Testis (tissue), 3 donors: Measurements from ENCODE around the gene ABHD6. TPM values are rescaled to one million over a fixed set of nuclear protein-coding genes. Genes with fewer than 3 reads are reported as not detected.
"Not testable (repeated sequence)": the region's sequence is repeated elsewhere in the genome, so short reads cannot be mapped to it uniquely, and the experiment has no call there.

Source experiments
- DNase-seq: peaks from one replicate; pipeline ENCODE4 v3.0.0-alpha.2; 2019
- H3K27ac ChIP-seq, 2 donors: fragments of 200-600 bp; sonication (generic); one replicate each; pipeline ENCODE4 v1.5.1; 2019
- H3K27me3 ChIP-seq: fragments of 200-600 bp; sonication (generic); one replicate; pipeline ENCODE4 v1.5.1; 2019
- H3K36me3 ChIP-seq: fragments of 200-600 bp; sonication (generic); one replicate; pipeline ENCODE4 v1.5.1; 2017; ENCODE audit warnings: low read depth; ENCODE audit errors: missing control alignments
- H3K4me1 ChIP-seq: fragments of 200-600 bp; sonication (generic); one replicate; pipeline ENCODE4 v1.5.1; 2019
- H3K4me3 ChIP-seq, 2 donors: fragments of 200-600 bp; sonication (generic); one replicate each; pipeline ENCODE4 v1.5.1; 2017 to 2019
- H3K9me3 ChIP-seq: fragments of 200-600 bp; sonication (generic); one replicate; pipeline ENCODE4 v1.5.1; 2017
- POLR2A ChIP-seq: fragments of 450-650 bp; IDR thresholded peaks from one replicate; pipeline ENCODE4 v1.6.1; 2017; ENCODE audit warnings: antibody characterized with exemption, mild to moderate bottlenecking, moderate library complexity
- WGBS, 2 donors: methylation state at CpG; one replicate each; pipeline ENCODE4 v1.1.5; 2018; 5-methylcytosine and 5-hydroxymethylcytosine counted together
- intact Hi-C: fragments of 100-400 bp; cut with DNase I; formaldehyde crosslinking; loops from one replicate; pipeline ENCODE4 v1.15.1; 2023; ENCODE audit warnings: low total_unique reads
- polyA plus RNA-seq: library from polyadenylated mRNA; stranded (reverse); fragments of 350-450 nt; fragmentation: Illumina TruSeq; extraction: RNeasy Lipid Tissue Mini Kit (QIAGEN cat#74804); gene quantifications from one replicate; pipeline ENCODE4 v1.2.3, GENCODE V29; 2014; ENCODE audit warnings: low read depth, low replicate concordance; ENCODE audit not compliant: insufficient read depth
- total RNA-seq, 2 donors: library from RNA; depleted of rRNA; stranded (reverse); fragments of >200 nt; gene quantifications; one replicate each; pipeline ENCODE4 v1.2.3, GENCODE V29; 2016
- TF ChIP-seq, protein P1 (sequence below), 3 experiments: fragments of 450-650 bp in 2 of 3; fragments of 200-600 bp in 1 of 3; sonication (generic) in 1 of 3; IDR thresholded peaks; one replicate each; pipeline ENCODE4 v1.5.1; 2016 to 2019; ENCODE audit warnings: antibody characterized with exemption in 3 of 3, mild to moderate bottlenecking in 2 of 3, moderate library complexity in 1 of 3

ABHD6 gene
- total and polyA plus RNA-seq, 3 donors from 2014 or later, result 11.7 to 17.8 (median 12.1) TPM

GRCh38 chr3:58237941-58238681 is 519 bp downstream of the ABHD6 start:
- DNase-seq, result peak; percentile 72
- H3K4me3 ChIP-seq, result peak overlapping the region; percentile 77 to 88
- peaks cover 14% of the 10 kb centered on the region for H3K4me1 ChIP-seq
- no peaks in the 10 kb centered on the region for H3K36me3 ChIP-seq
- WGBS, 2 donors, result 0 to 1% methylated on average over 35 to 53 of the region's 53 CpGs
- peak overlapping the region; percentile 82 to 87 for H3K27ac ChIP-seq
- TF ChIP-seq POLR2A, result no peak
- TF ChIP-seq, protein P1, sequence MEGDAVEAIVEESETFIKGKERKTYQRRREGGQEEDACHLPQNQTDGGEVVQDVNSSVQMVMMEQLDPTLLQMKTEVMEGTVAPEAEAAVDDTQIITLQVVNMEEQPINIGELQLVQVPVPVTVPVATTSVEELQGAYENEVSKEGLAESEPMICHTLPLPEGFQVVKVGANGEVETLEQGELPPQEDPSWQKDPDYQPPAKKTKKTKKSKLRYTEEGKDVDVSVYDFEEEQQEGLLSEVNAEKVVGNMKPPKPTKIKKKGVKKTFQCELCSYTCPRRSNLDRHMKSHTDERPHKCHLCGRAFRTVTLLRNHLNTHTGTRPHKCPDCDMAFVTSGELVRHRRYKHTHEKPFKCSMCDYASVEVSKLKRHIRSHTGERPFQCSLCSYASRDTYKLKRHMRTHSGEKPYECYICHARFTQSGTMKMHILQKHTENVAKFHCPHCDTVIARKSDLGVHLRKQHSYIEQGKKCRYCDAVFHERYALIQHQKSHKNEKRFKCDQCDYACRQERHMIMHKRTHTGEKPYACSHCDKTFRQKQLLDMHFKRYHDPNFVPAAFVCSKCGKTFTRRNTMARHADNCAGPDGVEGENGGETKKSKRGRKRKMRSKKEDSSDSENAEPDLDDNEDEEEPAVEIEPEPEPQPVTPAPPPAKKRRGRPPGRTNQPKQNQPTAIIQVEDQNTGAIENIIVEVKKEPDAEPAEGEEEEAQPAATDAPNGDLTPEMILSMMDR (IDR thresholded peaks at IDR 0.05), result no peak
- no peaks in the 10 kb centered on the region for H3K9me3 ChIP-seq
- H3K27me3 ChIP-seq, result no peaks in the 10 kb centered on the region
- intact Hi-C loops, result loop anchor here (10.0 kb wide), 1 partner anchor 57 kb away; no protein-coding TSS in a partner anchor

GRCh38 chr3:58238830-58239229 is 1.2 kb downstream of the ABHD6 start:
- DNase-seq, result no peak
- TF ChIP-seq POLR2A, result no peak
- TF ChIP-seq, protein P1 (IDR thresholded peaks at IDR 0.05), result no peak
- no peak overlapping the region for H3K27ac ChIP-seq
- no peaks in the 10 kb centered on the region for H3K27me3 ChIP-seq
- H3K4me1 ChIP-seq, result peaks cover 14% of the 10 kb centered on the region
- peak overlapping the region; percentile 77 to 88 for H3K4me3 ChIP-seq
- no peaks in the 10 kb centered on the region for H3K9me3 ChIP-seq
- no peaks in the 10 kb centered on the region for H3K36me3 ChIP-seq
- WGBS, 2 donors, result 36 to 49% methylated on average over 7 of the region's 7 CpGs
- intact Hi-C loops, result loop anchor here (10.0 kb wide), 1 partner anchor 56 kb away; no protein-coding TSS in a partner anchor

DNA sequence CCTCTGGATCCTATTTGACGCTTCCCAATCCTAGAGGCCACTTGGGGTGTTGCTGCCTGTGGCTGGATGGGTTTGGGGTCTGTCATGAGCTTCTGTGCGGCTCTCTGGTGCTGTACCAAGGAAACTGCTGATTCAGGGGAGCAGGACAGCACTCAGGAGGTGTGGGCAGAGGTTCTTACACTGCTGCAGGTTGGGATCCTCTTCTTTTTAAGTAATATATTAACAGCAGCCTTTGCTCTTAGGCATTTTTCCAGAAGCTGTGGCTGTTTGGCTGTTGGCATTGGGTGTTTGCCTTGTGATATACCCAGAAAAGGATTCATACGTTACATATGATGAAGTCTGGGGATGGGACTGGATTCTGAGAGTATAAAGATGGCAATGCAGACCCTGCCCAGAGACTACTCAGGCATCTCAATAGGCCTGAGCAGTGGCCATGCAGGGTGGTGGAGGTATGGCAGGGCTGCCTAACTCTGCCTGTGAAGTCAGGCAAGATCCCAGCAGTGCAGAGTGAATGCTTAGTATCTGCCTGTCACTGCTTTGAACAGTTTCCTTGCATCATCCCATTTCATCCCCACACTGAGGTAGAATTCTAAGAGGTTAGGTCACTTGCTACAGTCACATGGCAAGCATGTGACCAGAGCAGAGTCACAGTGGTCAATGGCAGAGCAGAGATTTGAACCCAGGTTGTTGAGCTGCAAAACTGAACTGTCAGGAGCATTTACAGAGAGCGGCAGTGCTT is 3.9 kb downstream of the ABHD6 start:
- no peak overlapping the region for H3K4me3 ChIP-seq
- intact Hi-C loops, result no loop called here
- TF ChIP-seq, protein P1 (IDR thresholded peaks at IDR 0.05), result no peak
- TF ChIP-seq POLR2A, result no peak
- DNase-seq, result no peak
- WGBS, 2 donors, result 91% methylated on average over 3 to 4 of the region's 4 CpGs
- H3K36me3 ChIP-seq, result no peaks in the 10 kb centered on the region
- H3K27me3 ChIP-seq, result no peaks in the 10 kb centered on the region
- H3K4me1 ChIP-seq, result peaks cover 14% of the 10 kb centered on the region
- no peaks in the 10 kb centered on the region for H3K9me3 ChIP-seq
- no peak overlapping the region for H3K27ac ChIP-seq

- peaks cover 8% of the 10 kb centered on the region for H3K4me1 ChIP-seq
- H3K27me3 ChIP-seq, result no peaks in the 10 kb centered on the region
- no peak for TF ChIP-seq POLR2A
- TF ChIP-seq, protein P1 (IDR thresholded peaks at IDR 0.05), result no peak
- intact Hi-C loops, result no loop called here
- H3K36me3 ChIP-seq, result no peaks in the 10 kb centered on the region
- 54 to 67% methylated on average over 1 of the region's 1 CpG for WGBS, 2 donors
- no peak overlapping the region for H3K4me3 ChIP-seq
- DNase-seq, result peak; percentile 60
- H3K27ac ChIP-seq, result no peak overlapping the region
- H3K9me3 ChIP-seq, result no peaks in the 10 kb centered on the region
Observed at GRCh38 chr3:58242340-58242739, 4.7 kb downstream of the ABHD6 start.

GRCh38 chr3:58242860-58243259 is 5.3 kb downstream of the ABHD6 start:
- intact Hi-C loops, H3K4me3 ChIP-seq, H3K27me3 ChIP-seq, H3K36me3 ChIP-seq, DNase-seq, H3K27ac ChIP-seq, H3K4me1 ChIP-seq, H3K9me3 ChIP-seq: not testable (repeated sequence)
- WGBS, 2 donors, result 77% methylated on average over 4 of the region's 4 CpGs
